NT2/D1 (cell line): ENCODE results near the gene BIRC2.

ENCODE experiments used
- DNase-seq: peaks from one replicate; pipeline ENCODE4 v3.0.0-alpha.2; 2011; ENCODE audit warnings: low read depth, low spot score
- H3K27me3 ChIP-seq: 2 replicates; pipeline ENCODE4 v1.6.0; 2011; ENCODE audit warnings: mild to moderate bottlenecking; ENCODE audit not compliant: insufficient read length, insufficient read depth
- H3K36me3 ChIP-seq: 2 replicates; pipeline ENCODE4 v1.6.1; 2011; ENCODE audit warnings: mild to moderate bottlenecking, low read length, mixed read lengths; ENCODE audit not compliant: insufficient read depth, insufficient read length
- H3K4me1 ChIP-seq: 2 replicates; pipeline ENCODE4 v1.5.1; 2011; ENCODE audit not compliant: insufficient read depth, insufficient read length
- H3K4me3 ChIP-seq: 2 replicates; pipeline ENCODE4 v1.5.1; 2011; ENCODE audit warnings: low read depth; ENCODE audit not compliant: insufficient read length
- H3K9ac ChIP-seq: 2 replicates; pipeline ENCODE4 v1.6.0; 2011; ENCODE audit warnings: low read depth; ENCODE audit not compliant: insufficient read length
- H3K9me3 ChIP-seq: 2 replicates; pipeline ENCODE4 v1.5.1; 2011; ENCODE audit warnings: mild to moderate bottlenecking, low read length; ENCODE audit not compliant: insufficient read depth
- SUZ12 ChIP-seq: IDR thresholded peaks from 2 replicates; pipeline ENCODE4 v1.6.1; 2011; ENCODE audit not compliant: insufficient read length, insufficient read depth; ENCODE audit errors: extremely low read depth
- YY1 ChIP-seq: IDR thresholded peaks from 2 replicates; pipeline ENCODE4 v1.6.1; 2011; ENCODE audit not compliant: insufficient read length, insufficient read depth
- ZNF274 ChIP-seq: IDR thresholded peaks from 2 replicates; pipeline ENCODE4 v1.6.1; 2011; ENCODE audit warnings: mild to moderate bottlenecking, low read depth, low read length

The BIRC2 gene

GRCh38 chr11:102410382-102410784, 63.4 kb downstream of the BIRC2 start:
- peaks cover 2% of the 10 kb centered on the region for H3K4me1 ChIP-seq
- no peak for DNase-seq

GRCh38 chr11:102411142-102411541, 64.1 kb downstream of the BIRC2 start:
- no peak for DNase-seq
- peaks cover 2% of the 10 kb centered on the region for H3K4me1 ChIP-seq
- peaks cover under 1% of the 10 kb centered on the region for H3K36me3 ChIP-seq
- H3K9ac ChIP-seq: no peak overlapping the region
- H3K9me3 ChIP-seq: no peaks in the 10 kb centered on the region
- no peaks in the 10 kb centered on the region for H3K27me3 ChIP-seq
- H3K4me3 ChIP-seq: no peak overlapping the region
- TF ChIP-seq YY1 (no peak), ZNF274 (no peak), SUZ12 (no peak)

More at GRCh38 chr11:102410382-102410784, 63.4 kb downstream of the BIRC2 start:
- Histone ChIP-seq H3K27me3 (no peaks in the 10 kb centered on the region), H3K9ac (no peak overlapping the region), H3K4me3 (no peak overlapping the region), H3K9me3 (no peaks in the 10 kb centered on the region), H3K36me3 (peaks cover 3% of the 10 kb centered on the region)
- TF ChIP-seq SUZ12 (no peak), YY1 (no peak), ZNF274 (no peak)

- Histone ChIP-seq H3K9ac (no peak overlapping the region), H3K4me3 (no peak overlapping the region)
- no peak for DNase-seq
Observed at GRCh38 chr11:102413497-102413896, 66.5 kb downstream of the BIRC2 start.

GRCh38 chr11:102414559-102414958, 67.5 kb downstream of the BIRC2 start:
- no peak for TF ChIP-seq YY1
- TF ChIP-seq SUZ12: no peak
- no peak for TF ChIP-seq ZNF274
- no peaks in the 10 kb centered on the region for H3K4me1 ChIP-seq
- H3K36me3 ChIP-seq: no peaks in the 10 kb centered on the region
- no peaks in the 10 kb centered on the region for H3K9me3 ChIP-seq
- H3K27me3 ChIP-seq: no peaks in the 10 kb centered on the region
- no peak overlapping the region for H3K4me3 ChIP-seq
- no peak overlapping the region for H3K9ac ChIP-seq
- DNase-seq: no peak

More at GRCh38 chr11:102413497-102413896, 66.5 kb downstream of the BIRC2 start:
- Histone ChIP-seq H3K9me3 (no peaks in the 10 kb centered on the region), H3K4me1 (no peaks in the 10 kb centered on the region), H3K36me3 (no peaks in the 10 kb centered on the region), H3K27me3 (no peaks in the 10 kb centered on the region)
- TF ChIP-seq SUZ12: no peak
- no peak for TF ChIP-seq ZNF274
- TF ChIP-seq YY1: no peak

GRCh38 chr11:102415304-102415916, 68.4 kb downstream of the BIRC2 start:
- no peak overlapping the region for H3K4me3 ChIP-seq
- H3K4me1 ChIP-seq: no peaks in the 10 kb centered on the region

GRCh38 chr11:102416976-102417375, 70.0 kb downstream of the BIRC2 start:
- Histone ChIP-seq H3K9ac (no peak overlapping the region), H3K27me3 (no peaks in the 10 kb centered on the region), H3K4me1 (no peaks in the 10 kb centered on the region), H3K4me3 (no peak overlapping the region), H3K36me3 (no peaks in the 10 kb centered on the region), H3K9me3 (no peaks in the 10 kb centered on the region)
- TF ChIP-seq SUZ12 (no peak), YY1 (no peak), ZNF274 (no peak)
- no peak for DNase-seq

More at GRCh38 chr11:102415304-102415916, 68.4 kb downstream of the BIRC2 start:
- no peaks in the 10 kb centered on the region for H3K9me3 ChIP-seq
- H3K9ac ChIP-seq: no peak overlapping the region
- no peak for TF ChIP-seq YY1
- no peak for TF ChIP-seq SUZ12
- no peak for TF ChIP-seq ZNF274
- H3K36me3 ChIP-seq: no peaks in the 10 kb centered on the region
- no peaks in the 10 kb centered on the region for H3K27me3 ChIP-seq
- DNase-seq: no peak

GRCh38 chr11:102419181-102419580, 72.2 kb downstream of the BIRC2 start:
- DNase-seq: no peak
- no peaks in the 10 kb centered on the region for H3K27me3 ChIP-seq
- TF ChIP-seq SUZ12 (no peak), YY1 (no peak), ZNF274 (no peak)
- no peak overlapping the region for H3K9ac ChIP-seq
- H3K9me3 ChIP-seq: no peaks in the 10 kb centered on the region
- no peaks in the 10 kb centered on the region for H3K4me1 ChIP-seq
- no peaks in the 10 kb centered on the region for H3K36me3 ChIP-seq
- no peak overlapping the region for H3K4me3 ChIP-seq
